HK-2 (cell line): ENCODE data around the gene IL2RA.
A peak's percentile ranks its signal among the peaks of the same experiment; 100 is the strongest.
"Not testable (repeated sequence)": the region's sequence is repeated elsewhere in the genome, so short reads cannot be mapped to it uniquely, and the experiment has no call there.

ENCODE experiments used
- DNase-seq: peaks from one replicate; pipeline ENCODE4 v3.0.0-alpha.2; 2018; ENCODE audit not compliant: unreplicated experiment

Gene IL2RA

GRCh38 chr10:6062101-6062771, at the start of gene IL2RA:
IL2RA (minus strand) TSS chr10:6062367; CDS start chr10:6062151, 216 bp downstream.
- DNase-seq: no peak

- no peak for DNase-seq
Observed at GRCh38 chr10:6110136-6110535, 48.0 kb upstream of the IL2RA start.

GRCh38 chr10:6109444-6109775, 47.2 kb upstream of the IL2RA start:
- DNase-seq: no peak

GRCh38 chr10:6108631-6109443, 46.7 kb upstream of the IL2RA start:
- DNase-seq: no peak

- no peak for DNase-seq
Observed at GRCh38 chr10:6108072-6108471, 45.9 kb upstream of the IL2RA start.

GRCh38 chr10:6107616-6108015, 45.4 kb upstream of the IL2RA start:
- DNase-seq: not testable (repeated sequence)

- no peak for DNase-seq
Observed at GRCh38 chr10:6103591-6103990, 41.4 kb upstream of the IL2RA start.

- no peak for DNase-seq
Observed at GRCh38 chr10:6102128-6102527, 40.0 kb upstream of the IL2RA start.

- DNase-seq: no peak
Observed at GRCh38 chr10:6101181-6101580, 39.0 kb upstream of the IL2RA start.

- no peak for DNase-seq
Observed at GRCh38 chr10:6100370-6100769, 38.2 kb upstream of the IL2RA start.

- DNase-seq: no peak
Observed at GRCh38 chr10:6098156-6098555, 36.0 kb upstream of the IL2RA start.

- no peak for DNase-seq
Observed at GRCh38 chr10:6097063-6097462, 34.9 kb upstream of the IL2RA start.

GRCh38 chr10:6095810-6096570, 33.8 kb upstream of the IL2RA start:
- DNase-seq: no peak

GRCh38 chr10:6092731-6093130, 30.6 kb upstream of the IL2RA start:
- no peak for DNase-seq

GRCh38 chr10:6091630-6092029, 29.5 kb upstream of the IL2RA start:
- DNase-seq: no peak

GRCh38 chr10:6089334-6090219, 27.4 kb upstream of the IL2RA start:
- peak; percentile 20 for DNase-seq

GRCh38 chr10:6088721-6089333, 26.7 kb upstream of the IL2RA start, which contains the start of gene RBM17:
RBM17 (plus strand) TSS chr10:6089034; CDS start chr10:6097066, 8,032 bp downstream.
- peak; percentile 94 for DNase-seq

GRCh38 chr10:6086375-6087233, 24.4 kb upstream of the IL2RA start:
- no peak for DNase-seq

GRCh38 chr10:6083523-6084475, 21.6 kb upstream of the IL2RA start:
- DNase-seq: no peak
